Sigmoid colon (tissue), 7 donors: ENCODE measurements around the gene FN1. TPM values are rescaled to one million over a fixed set of nuclear protein-coding genes. Genes with fewer than 3 reads are reported as not detected.
A peak's percentile ranks its signal among the peaks of the same experiment; 100 is the strongest.

Experiments used
- DNase-seq: peaks from one replicate; pipeline ENCODE4 v3.0.0-alpha.2; 2019
- H3K27ac ChIP-seq, 4 donors: fragments of 200-600 bp; sonication (generic); one replicate each; pipeline ENCODE4 v1.5.1; 2016 to 2019; ENCODE audit warnings: mild to moderate bottlenecking in 1 of 4
- H3K27me3 ChIP-seq, 3 donors: fragments of 200-600 bp; sonication (generic); one replicate each; pipeline ENCODE4 v1.5.1; 2019; ENCODE audit warnings: mild to moderate bottlenecking in 1 of 3
- H3K36me3 ChIP-seq, 4 donors: fragments of 200-600 bp; sonication (generic); one replicate each; pipeline ENCODE4 v1.5.1; 2016 to 2019
- H3K4me1 ChIP-seq, 4 donors: fragments of 200-600 bp; sonication (generic); one replicate each; pipeline ENCODE4 v1.5.1; 2017 to 2019
- H3K4me3 ChIP-seq, 4 donors: fragments of 200-600 bp; sonication (generic); one replicate each; pipeline ENCODE4 v1.5.1; 2017 to 2019; ENCODE audit warnings: mild to moderate bottlenecking in 2 of 4, moderate library complexity in 1 of 4
- H3K9me3 ChIP-seq, 4 donors: fragments of 200-600 bp in 3 of 4; sonication (generic) in 3 of 4; one replicate each; pipeline versions ENCODE4 v1.5.1 to v1.6.1; 2013 to 2019
- EP300 ChIP-seq, 4 donors: sonication (generic); formaldehyde crosslinking; IDR thresholded peaks; one replicate each; pipeline ENCODE4 v1.6.1; 2017; ENCODE audit warnings: antibody characterized with exemption in 4 of 4
- POLR2A ChIP-seq, 2 donors: fragments of 450-650 bp; IDR thresholded peaks; one replicate each; pipeline ENCODE4 v1.6.1; 2016; ENCODE audit warnings: antibody characterized with exemption in 2 of 2, mild to moderate bottlenecking in 2 of 2, moderate library complexity in 2 of 2
- POLR2AphosphoS5 ChIP-seq, 4 donors: sonication (generic); formaldehyde crosslinking; IDR thresholded peaks; one replicate each; pipeline ENCODE4 v1.6.1; 2017; ENCODE audit warnings: antibody characterized with exemption in 4 of 4
- WGBS, 2 donors: extraction: QIAGEN DNeasy Blood & Tissue Kit; methylation state at CpG; one replicate each; pipeline ENCODE4 v1.1.7; 2013; 5-methylcytosine and 5-hydroxymethylcytosine counted together
- intact Hi-C: fragments of 100-400 bp; cut with DNase I; formaldehyde crosslinking; loops from one replicate; pipeline ENCODE4 v1.15.1; 2023
- polyA plus RNA-seq, 3 donors: library from polyadenylated mRNA; stranded (reverse); fragments of 200-250 nt; gene quantifications; one replicate each; pipeline ENCODE4 v1.2.3, GENCODE V29; 2013
- total RNA-seq, 4 donors: library from RNA; depleted of rRNA; stranded (reverse); fragments of >200 nt; gene quantifications; one replicate each; pipeline ENCODE4 v1.1.0, GENCODE V29; 2016
- TF ChIP-seq, protein P1 (sequence below), 4 experiments: fragments of 450-650 bp in 3 of 4; fragments of 200-600 bp in 1 of 4; IDR thresholded peaks; one replicate each; pipeline ENCODE4 v1.5.1; 2016 to 2019; ENCODE audit warnings: antibody characterized with exemption in 4 of 4, mild to moderate bottlenecking in 3 of 4, moderate library complexity in 2 of 4
- donor health status: healthy with polysubstance abuse.
- donor health status: Bipolar disorder and iron deficiency.
- donor health status: healthy.

The FN1 gene
- total and polyA plus RNA-seq, 7 donors = 13.6 to 3,059 (median 671) TPM

DNA sequence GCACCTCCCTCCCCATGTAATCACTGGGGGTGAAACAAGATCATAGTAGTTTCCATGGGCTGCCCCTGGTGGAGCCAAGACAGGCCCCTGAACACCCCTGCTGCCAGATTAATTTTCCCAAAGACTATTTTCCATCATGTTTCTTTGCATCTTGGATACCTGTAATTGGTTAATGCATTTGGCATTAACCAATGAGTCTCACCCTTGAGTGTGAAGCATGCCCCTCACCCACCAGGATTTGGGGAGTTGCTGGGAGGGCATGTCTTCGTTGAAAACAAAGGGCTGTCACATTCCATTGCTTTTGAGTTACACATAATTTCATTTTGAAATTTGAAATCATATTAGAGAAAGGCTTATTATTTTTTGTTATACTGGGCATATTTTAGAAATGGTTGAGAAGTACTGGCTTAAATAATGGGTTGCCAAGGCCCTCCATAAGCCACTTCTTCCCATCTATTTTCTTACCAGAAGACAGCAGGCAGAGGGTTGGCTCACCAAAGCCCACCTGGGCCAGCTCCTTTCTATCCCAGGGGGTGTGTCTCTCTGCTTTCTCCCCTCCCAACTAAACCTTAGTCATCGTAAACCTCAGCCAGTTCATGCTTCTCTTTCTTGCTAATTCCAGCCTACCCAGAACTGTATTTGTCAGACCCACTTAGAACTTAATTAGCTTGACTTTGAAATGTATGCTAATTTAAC is 72.3 kb downstream of the FN1 start:
- Histone ChIP-seq H3K4me1 (no peaks in the 10 kb centered on the region), H3K27me3 (no peaks in the 10 kb centered on the region), H3K9me3 (no peaks in the 10 kb centered on the region), H3K36me3 (peaks cover 18 to 100% (median 84%) of the 10 kb centered on the region in 4 donors), H3K4me3 (no peak overlapping the region), H3K27ac (peak overlapping the region in 2 of 4 donors; percentile 8 to 9)
- no peak for DNase-seq
- TF ChIP-seq EP300 (IDR thresholded peaks at IDR 0.05) (no peak), POLR2AphosphoS5 (IDR thresholded peaks at IDR 0.05) (no peak), POLR2A (IDR thresholded peaks at IDR 0.05) (no peak)
- TF ChIP-seq, protein P1, sequence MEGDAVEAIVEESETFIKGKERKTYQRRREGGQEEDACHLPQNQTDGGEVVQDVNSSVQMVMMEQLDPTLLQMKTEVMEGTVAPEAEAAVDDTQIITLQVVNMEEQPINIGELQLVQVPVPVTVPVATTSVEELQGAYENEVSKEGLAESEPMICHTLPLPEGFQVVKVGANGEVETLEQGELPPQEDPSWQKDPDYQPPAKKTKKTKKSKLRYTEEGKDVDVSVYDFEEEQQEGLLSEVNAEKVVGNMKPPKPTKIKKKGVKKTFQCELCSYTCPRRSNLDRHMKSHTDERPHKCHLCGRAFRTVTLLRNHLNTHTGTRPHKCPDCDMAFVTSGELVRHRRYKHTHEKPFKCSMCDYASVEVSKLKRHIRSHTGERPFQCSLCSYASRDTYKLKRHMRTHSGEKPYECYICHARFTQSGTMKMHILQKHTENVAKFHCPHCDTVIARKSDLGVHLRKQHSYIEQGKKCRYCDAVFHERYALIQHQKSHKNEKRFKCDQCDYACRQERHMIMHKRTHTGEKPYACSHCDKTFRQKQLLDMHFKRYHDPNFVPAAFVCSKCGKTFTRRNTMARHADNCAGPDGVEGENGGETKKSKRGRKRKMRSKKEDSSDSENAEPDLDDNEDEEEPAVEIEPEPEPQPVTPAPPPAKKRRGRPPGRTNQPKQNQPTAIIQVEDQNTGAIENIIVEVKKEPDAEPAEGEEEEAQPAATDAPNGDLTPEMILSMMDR (IDR thresholded peaks at IDR 0.05) = no peak
- 85 to 90% methylated on average over 2 of the region's 2 CpGs for WGBS, 2 donors
- intact Hi-C loops = no loop called here

DNA sequence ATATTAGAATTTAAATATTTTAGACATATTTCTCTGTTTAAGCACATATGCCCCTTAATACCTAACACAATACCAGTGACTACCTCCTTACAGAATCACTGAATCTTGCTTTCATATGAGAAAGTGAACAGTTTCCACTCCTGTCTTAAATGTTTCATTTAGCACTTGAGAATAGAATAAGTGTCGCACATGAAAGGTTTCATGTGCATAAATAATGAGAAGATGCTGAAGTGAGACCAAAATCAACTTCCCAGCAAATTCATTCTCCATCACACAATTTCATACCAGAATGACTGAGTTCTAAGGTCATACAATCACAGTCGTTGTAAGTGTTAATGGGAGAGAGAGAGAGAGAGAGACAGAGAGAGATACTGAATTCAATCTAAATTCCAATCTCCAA is 72.8 kb downstream of the FN1 start:
- intact Hi-C loops = no loop called here
- no peaks in the 10 kb centered on the region for H3K9me3 ChIP-seq
- peaks cover 18 to 94% (median 79%) of the 10 kb centered on the region in 4 donors for H3K36me3 ChIP-seq
- no peak overlapping the region for H3K4me3 ChIP-seq
- no peaks in the 10 kb centered on the region for H3K27me3 ChIP-seq
- no peak for DNase-seq
- no peaks in the 10 kb centered on the region for H3K4me1 ChIP-seq
- H3K27ac ChIP-seq = no peak overlapping the region
- WGBS, 2 donors = 75 to 76% methylated on average over 2 of the region's 2 CpGs
- TF ChIP-seq POLR2AphosphoS5 (IDR thresholded peaks at IDR 0.05) = no peak
- TF ChIP-seq EP300 (IDR thresholded peaks at IDR 0.05) = no peak
- no peak for TF ChIP-seq POLR2A (IDR thresholded peaks at IDR 0.05)
- TF ChIP-seq, protein P1 (IDR thresholded peaks at IDR 0.05) = no peak

DNA sequence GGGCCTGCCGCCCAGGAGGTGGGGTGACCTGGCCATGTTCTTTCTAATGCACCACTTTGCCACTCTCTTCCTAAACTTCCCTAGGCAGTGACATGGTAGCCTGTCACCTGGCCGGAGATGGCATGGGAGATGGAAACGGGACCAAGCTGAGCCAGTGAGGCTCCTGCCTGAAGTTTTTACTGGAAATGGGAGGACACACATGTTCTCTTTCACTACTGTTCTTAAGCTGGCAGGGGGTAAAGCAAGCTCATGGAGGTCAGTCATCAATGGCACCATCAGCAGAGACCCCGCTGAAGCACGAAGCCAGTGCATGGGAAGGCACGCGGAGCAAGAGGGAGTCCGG is 73.3 kb downstream of the FN1 start:
- H3K4me3 ChIP-seq = no peak overlapping the region
- H3K9me3 ChIP-seq = no peaks in the 10 kb centered on the region
- intact Hi-C loops = no loop called here
- 97% methylated on average over 8 of the region's 8 CpGs for WGBS, 2 donors
- H3K4me1 ChIP-seq = no peaks in the 10 kb centered on the region
- peak overlapping the region in 1 of 4 donors; percentile 15 for H3K27ac ChIP-seq
- H3K27me3 ChIP-seq = no peaks in the 10 kb centered on the region
- TF ChIP-seq, protein P1 (IDR thresholded peaks at IDR 0.05) = no peak
- no peak for TF ChIP-seq POLR2A (IDR thresholded peaks at IDR 0.05)
- TF ChIP-seq POLR2AphosphoS5 (IDR thresholded peaks at IDR 0.05) = no peak
- no peak for TF ChIP-seq EP300 (IDR thresholded peaks at IDR 0.05)
- peaks cover 18 to 89% (median 74%) of the 10 kb centered on the region in 4 donors for H3K36me3 ChIP-seq
- DNase-seq = no peak

DNA sequence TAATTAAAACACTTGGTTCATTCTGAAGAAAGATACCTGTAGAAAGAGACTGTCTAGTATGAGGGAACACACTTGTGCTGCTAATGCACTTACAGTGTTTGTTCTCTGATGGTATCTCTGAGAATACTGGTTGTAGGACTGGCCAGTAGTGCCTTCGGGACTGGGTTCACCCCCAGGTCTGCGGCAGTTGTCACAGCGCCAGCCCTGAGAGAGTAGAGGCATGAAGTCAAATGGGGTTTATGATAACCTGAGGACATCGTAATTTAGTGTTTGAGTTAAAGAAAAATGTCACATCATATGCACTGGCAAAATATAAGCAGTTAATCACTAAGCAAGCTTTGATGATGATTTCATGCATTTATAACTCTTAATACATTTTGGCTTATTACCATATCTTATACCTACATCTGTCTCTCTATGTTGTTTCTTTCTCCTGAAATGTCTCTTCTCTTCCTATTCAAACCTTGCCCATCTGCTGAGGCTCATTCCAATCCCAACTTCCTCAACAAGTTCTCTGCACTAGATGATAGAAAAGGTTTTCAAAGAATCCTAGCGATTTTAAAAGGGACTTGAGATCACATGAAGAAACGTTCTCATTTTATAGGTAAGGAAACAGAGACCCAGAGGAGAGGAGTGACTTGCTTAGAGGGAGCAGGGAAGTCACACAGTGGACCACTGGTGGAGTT is 73.8 kb downstream of the FN1 start:
- peak overlapping the region in 1 of 4 donors; percentile 15 for H3K27ac ChIP-seq
- no peak for DNase-seq
- H3K36me3 ChIP-seq = peaks cover 18 to 84% (median 70%) of the 10 kb centered on the region in 4 donors
- 84 to 85% methylated on average over 6 of the region's 6 CpGs for WGBS, 2 donors
- intact Hi-C loops = no loop called here
- TF ChIP-seq, protein P1 (IDR thresholded peaks at IDR 0.05) = no peak
- TF ChIP-seq POLR2A (IDR thresholded peaks at IDR 0.05) (no peak), POLR2AphosphoS5 (IDR thresholded peaks at IDR 0.05) (no peak), EP300 (IDR thresholded peaks at IDR 0.05) (no peak)
- no peaks in the 10 kb centered on the region for H3K4me1 ChIP-seq
- H3K4me3 ChIP-seq = no peak overlapping the region
- no peaks in the 10 kb centered on the region for H3K27me3 ChIP-seq
- no peaks in the 10 kb centered on the region for H3K9me3 ChIP-seq
